ENCODE data around the gene MAST4.

Gene MAST4

GRCh38 chr5:66850354-66851075 lies 254.3 kb downstream of the MAST4 start:
- no peak for TF ChIP-seq CTCF (IDR thresholded peaks at IDR 0.05; ENCODE audit: low read depth, low read length, missing control alignments)
- in situ Hi-C loops (cut with HindIII; ENCODE audit: low sequenced_read_pairs) = no loop called here

DNA sequence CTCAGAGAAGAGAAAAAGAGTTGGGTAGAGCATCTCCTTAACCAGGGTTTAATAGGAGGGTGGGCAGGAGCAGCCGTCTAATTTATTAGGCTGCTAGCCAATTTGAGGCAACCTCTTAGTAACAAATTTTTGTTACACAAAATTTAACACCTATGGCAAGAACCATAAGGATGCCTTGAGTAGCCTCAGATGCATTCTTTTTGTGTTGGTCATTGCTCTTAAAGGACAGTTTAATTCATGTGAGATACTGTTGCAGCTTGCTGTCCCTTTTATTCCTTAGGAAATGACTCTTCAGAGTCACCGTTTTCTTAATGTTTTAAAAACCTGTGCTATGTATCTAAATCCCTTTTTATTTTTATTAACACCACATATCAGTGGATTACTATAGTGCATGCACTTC lies 255.1 kb downstream of the MAST4 start:
- no peak overlapping the region for H3K4me3 ChIP-seq (ENCODE audit: low read depth, low read length)
- no peak for DNase-seq (ENCODE audit: low read depth)
- no peak for TF ChIP-seq CTCF (IDR thresholded peaks at IDR 0.05; ENCODE audit: low read depth, low read length, missing control alignments)
- in situ Hi-C loops (cut with HindIII; ENCODE audit: low sequenced_read_pairs) = no loop called here

More at GRCh38 chr5:66850354-66851075, 254.3 kb downstream of the MAST4 start:
- DNase-seq (ENCODE audit: low read depth) = no peak
- H3K4me3 ChIP-seq (ENCODE audit: low read depth, low read length) = no peak overlapping the region

GRCh38 chr5:66854416-66854815 lies 258.2 kb downstream of the MAST4 start:
- in situ Hi-C loops (cut with HindIII; ENCODE audit: low sequenced_read_pairs) = no loop called here
- no peak for DNase-seq (ENCODE audit: low read depth)
- H3K4me3 ChIP-seq (ENCODE audit: low read depth, low read length) = no peak overlapping the region
- TF ChIP-seq CTCF (IDR thresholded peaks at IDR 0.05; ENCODE audit: low read depth, low read length, missing control alignments) = no peak

DNA sequence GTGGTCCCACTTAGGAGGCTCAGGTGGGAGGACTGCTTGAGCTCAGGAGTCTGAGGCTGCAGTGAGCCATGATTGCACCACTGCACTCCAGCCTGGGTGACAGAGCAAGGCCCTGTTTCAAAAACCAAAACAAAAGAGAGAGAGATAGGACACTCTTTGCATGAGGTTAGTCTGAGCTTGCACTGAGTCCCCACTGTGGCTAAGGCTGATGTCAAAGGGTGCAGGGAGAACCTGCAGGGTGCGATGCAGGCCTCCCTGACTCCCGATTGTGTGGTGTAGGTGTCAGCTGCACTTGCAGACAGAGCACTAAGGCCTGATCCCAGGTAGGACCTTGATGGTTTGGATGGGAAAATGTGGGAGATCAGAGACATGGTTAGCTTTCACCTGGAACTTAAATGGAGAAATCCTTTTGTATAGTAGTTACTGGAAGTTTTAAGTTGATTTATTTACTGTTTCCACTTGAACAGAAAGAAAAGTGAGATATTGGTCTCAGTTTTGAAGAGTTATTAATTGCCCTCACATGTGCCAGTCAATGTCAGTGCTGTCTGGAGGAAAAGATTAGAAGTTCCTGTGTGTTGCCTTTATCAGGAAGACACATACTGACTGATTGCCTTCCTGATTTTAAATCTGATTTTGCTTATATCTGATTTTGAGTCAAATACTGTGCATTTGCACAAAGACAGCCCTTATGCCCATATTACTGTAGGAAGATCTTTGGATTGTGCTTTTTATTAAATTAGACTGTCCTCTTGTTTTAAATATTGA lies 260.0 kb downstream of the MAST4 start:
- no peak overlapping the region for H3K4me3 ChIP-seq (ENCODE audit: low read depth, low read length)
- in situ Hi-C loops (cut with HindIII; ENCODE audit: low sequenced_read_pairs) = no loop called here
- TF ChIP-seq CTCF (IDR thresholded peaks at IDR 0.05; ENCODE audit: low read depth, low read length, missing control alignments) = no peak

DNA sequence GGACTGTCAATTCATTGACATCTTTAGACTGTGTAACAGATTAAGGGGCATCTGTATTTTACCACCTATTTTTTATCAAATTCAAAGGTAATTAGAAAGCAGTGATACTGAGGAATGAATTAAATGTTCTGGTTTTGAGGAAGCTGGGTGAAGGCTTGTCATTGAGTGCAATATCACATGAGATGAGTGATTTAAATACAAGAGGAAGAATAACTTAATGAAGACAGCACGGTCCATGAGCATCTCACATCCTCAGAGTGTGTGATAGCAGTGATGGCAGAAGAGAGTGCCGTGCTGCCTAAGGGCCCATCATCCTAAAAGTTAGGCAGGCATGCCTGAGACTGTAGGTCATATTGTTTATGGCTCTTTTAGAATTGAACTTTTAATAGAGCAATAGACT lies 263.3 kb downstream of the MAST4 start:
- in situ Hi-C loops (cut with HindIII; ENCODE audit: low sequenced_read_pairs) = no loop called here
- no peak overlapping the region for H3K4me3 ChIP-seq (ENCODE audit: low read depth, low read length)
- no peak for DNase-seq (ENCODE audit: low read depth)
- no peak for TF ChIP-seq CTCF (IDR thresholded peaks at IDR 0.05; ENCODE audit: low read depth, low read length, missing control alignments)

More for the DNA sequence above, 260.0 kb downstream of the MAST4 start:
- DNase-seq (ENCODE audit: low read depth) = no peak

DNA sequence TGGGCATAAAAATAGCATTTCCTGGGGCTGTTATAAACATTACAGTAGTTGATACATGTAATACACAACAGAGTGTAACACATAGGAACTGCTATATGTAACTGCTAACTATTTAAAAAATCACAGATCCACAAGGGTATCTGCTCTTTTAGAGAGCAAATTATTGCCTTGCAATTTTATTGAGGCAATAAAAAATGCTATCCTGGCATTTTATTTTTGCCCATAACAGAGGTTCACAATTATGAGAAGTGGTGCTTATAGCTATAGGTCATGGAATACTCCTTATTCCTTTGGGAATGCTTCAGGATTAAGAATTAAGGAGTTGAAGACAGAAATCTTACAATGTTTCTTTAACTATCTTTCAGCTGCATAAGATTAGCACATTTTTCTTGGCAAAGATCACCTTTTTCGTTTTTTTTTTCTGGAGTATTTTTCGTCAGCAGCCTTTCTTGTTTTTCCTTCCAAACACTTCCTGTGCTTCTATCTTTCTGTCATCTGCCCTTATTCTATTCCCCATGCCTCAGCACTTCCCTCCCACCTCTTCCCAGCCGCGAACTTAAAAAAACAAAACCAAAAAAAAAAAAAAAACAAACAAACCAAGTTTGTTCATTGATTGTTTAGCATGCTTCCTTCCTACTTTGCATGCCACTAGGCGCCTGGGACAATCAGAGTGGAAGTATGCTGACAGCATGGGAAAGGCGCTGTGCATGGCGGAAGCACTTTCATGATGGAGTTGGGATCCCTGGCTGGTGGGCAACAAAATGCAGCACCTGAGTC lies 264.2 kb downstream of the MAST4 start:
- TF ChIP-seq CTCF (IDR thresholded peaks at IDR 0.05; ENCODE audit: low read depth, low read length, missing control alignments) = no peak
- no peak overlapping the region for H3K4me3 ChIP-seq (ENCODE audit: low read depth, low read length)
- no peak for DNase-seq (ENCODE audit: low read depth)
- in situ Hi-C loops (cut with HindIII; ENCODE audit: low sequenced_read_pairs) = no loop called here
